ENCODE measurements around the gene NACC2. TPM values are rescaled to one million over a fixed set of nuclear protein-coding genes. Genes with fewer than 3 reads are reported as not detected.

NACC2 gene
- total RNA-seq, 1 donor from 2014 or later, result 34.0 TPM

GRCh38 chr9:136051837-136052471, 43.1 kb downstream of the NACC2 start:
- H3K27me3 ChIP-seq (ENCODE audit: insufficient read depth, low read length), result no peaks in the 10 kb centered on the region
- H3K4me2 ChIP-seq (ENCODE audit: low read length), result peak overlapping the region; percentile 93
- H3K4me3 Mint-ChIP-seq (ENCODE audit: unreplicated experiment), result peak overlapping the region; percentile 63
- H3K9me3 Mint-ChIP-seq (ENCODE audit: unreplicated experiment), result no peaks in the 10 kb centered on the region
- H3K9me3 ChIP-seq (ENCODE audit: insufficient read depth, low read depth, low read length), result no peaks in the 10 kb centered on the region
- DNase-seq (ENCODE audit: low read depth), result peak; percentile 90
- no peaks in the 10 kb centered on the region for H3K27me3 Mint-ChIP-seq (ENCODE audit: low read depth, unreplicated experiment)
- peak; percentile 67 for FAIRE-seq
- peak overlapping the region; percentile 68 for H3K9ac ChIP-seq (ENCODE audit: low read length)
- H3K36me3 ChIP-seq (ENCODE audit: insufficient read depth, low read length), result no peaks in the 10 kb centered on the region
- H3K4me1 Mint-ChIP-seq (ENCODE audit: low read depth, unreplicated experiment), result peaks cover 19% of the 10 kb centered on the region
- H4K20me1 ChIP-seq (ENCODE audit: insufficient read depth, low read length), result peaks cover 73% of the 10 kb centered on the region
- H3K27ac Mint-ChIP-seq (ENCODE audit: unreplicated experiment), result peak overlapping the region; percentile 93
- peaks cover 64% of the 10 kb centered on the region for H3K79me2 ChIP-seq (ENCODE audit: insufficient read depth, low read length)
- peak overlapping the region; percentile 50 for H3K27ac ChIP-seq (ENCODE audit: low read depth, low read length)
- H3K36me3 Mint-ChIP-seq (ENCODE audit: low read depth, unreplicated experiment), result peaks cover 2% of the 10 kb centered on the region
- TF ChIP-seq EZH2 (IDR thresholded peaks at IDR 0.05; ENCODE audit: insufficient read depth, low read length), result no peak
- TF ChIP-seq, protein P1, sequence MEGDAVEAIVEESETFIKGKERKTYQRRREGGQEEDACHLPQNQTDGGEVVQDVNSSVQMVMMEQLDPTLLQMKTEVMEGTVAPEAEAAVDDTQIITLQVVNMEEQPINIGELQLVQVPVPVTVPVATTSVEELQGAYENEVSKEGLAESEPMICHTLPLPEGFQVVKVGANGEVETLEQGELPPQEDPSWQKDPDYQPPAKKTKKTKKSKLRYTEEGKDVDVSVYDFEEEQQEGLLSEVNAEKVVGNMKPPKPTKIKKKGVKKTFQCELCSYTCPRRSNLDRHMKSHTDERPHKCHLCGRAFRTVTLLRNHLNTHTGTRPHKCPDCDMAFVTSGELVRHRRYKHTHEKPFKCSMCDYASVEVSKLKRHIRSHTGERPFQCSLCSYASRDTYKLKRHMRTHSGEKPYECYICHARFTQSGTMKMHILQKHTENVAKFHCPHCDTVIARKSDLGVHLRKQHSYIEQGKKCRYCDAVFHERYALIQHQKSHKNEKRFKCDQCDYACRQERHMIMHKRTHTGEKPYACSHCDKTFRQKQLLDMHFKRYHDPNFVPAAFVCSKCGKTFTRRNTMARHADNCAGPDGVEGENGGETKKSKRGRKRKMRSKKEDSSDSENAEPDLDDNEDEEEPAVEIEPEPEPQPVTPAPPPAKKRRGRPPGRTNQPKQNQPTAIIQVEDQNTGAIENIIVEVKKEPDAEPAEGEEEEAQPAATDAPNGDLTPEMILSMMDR (IDR thresholded peaks at IDR 0.05; ENCODE audit: insufficient read depth, low read depth, low read length), result no peak
- no peak overlapping the region for H2AFZ ChIP-seq (ENCODE audit: low read depth, low read length)
- H3K4me3 ChIP-seq (ENCODE audit: insufficient read depth, low read depth, low read length), result peak overlapping the region; percentile 54
- peaks cover 36% of the 10 kb centered on the region for H3K4me1 ChIP-seq (ENCODE audit: insufficient read depth, low read length)

GRCh38 chr9:136051453-136051836, 43.6 kb downstream of the NACC2 start:
- no peaks in the 10 kb centered on the region for H3K27me3 Mint-ChIP-seq (ENCODE audit: low read depth, unreplicated experiment)
- no peak for DNase-seq (ENCODE audit: low read depth)
- no peak overlapping the region for H3K27ac Mint-ChIP-seq (ENCODE audit: unreplicated experiment)
- no peak overlapping the region for H3K4me3 Mint-ChIP-seq (ENCODE audit: unreplicated experiment)
- no peaks in the 10 kb centered on the region for H3K36me3 ChIP-seq (ENCODE audit: insufficient read depth, low read length)
- peaks cover 64% of the 10 kb centered on the region for H3K79me2 ChIP-seq (ENCODE audit: insufficient read depth, low read length)
- peak overlapping the region; percentile 50 for H3K27ac ChIP-seq (ENCODE audit: low read depth, low read length)
- peaks cover 36% of the 10 kb centered on the region for H3K4me1 ChIP-seq (ENCODE audit: insufficient read depth, low read length)
- H3K9ac ChIP-seq (ENCODE audit: low read length), result peak overlapping the region; percentile 68
- H3K36me3 Mint-ChIP-seq (ENCODE audit: low read depth, unreplicated experiment), result peaks cover 5% of the 10 kb centered on the region
- FAIRE-seq, result no peak
- TF ChIP-seq, protein P1 (IDR thresholded peaks at IDR 0.05; ENCODE audit: insufficient read depth, low read depth, low read length), result no peak
- no peak for TF ChIP-seq EZH2 (IDR thresholded peaks at IDR 0.05; ENCODE audit: insufficient read depth, low read length)
- H3K27me3 ChIP-seq (ENCODE audit: insufficient read depth, low read length), result no peaks in the 10 kb centered on the region
- H3K4me2 ChIP-seq (ENCODE audit: low read length), result peak overlapping the region; percentile 93
- H3K4me1 Mint-ChIP-seq (ENCODE audit: low read depth, unreplicated experiment), result peaks cover 19% of the 10 kb centered on the region
- H3K9me3 ChIP-seq (ENCODE audit: insufficient read depth, low read depth, low read length), result no peaks in the 10 kb centered on the region
- no peaks in the 10 kb centered on the region for H3K9me3 Mint-ChIP-seq (ENCODE audit: unreplicated experiment)
- no peak overlapping the region for H2AFZ ChIP-seq (ENCODE audit: low read depth, low read length)
- peaks cover 73% of the 10 kb centered on the region for H4K20me1 ChIP-seq (ENCODE audit: insufficient read depth, low read length)
- H3K4me3 ChIP-seq (ENCODE audit: insufficient read depth, low read depth, low read length), result peak overlapping the region; percentile 54

All from astrocyte (in vitro differentiated cells and primary cell).